GM12865 (cell line): ENCODE results near the gene PRKAG3.

Experiments
- DNase-seq: peaks from one replicate; pipeline ENCODE4 v3.0.0; 2010; ENCODE audit warnings: low read depth
- H3K4me3 ChIP-seq: 2 replicates; pipeline ENCODE4 v1.5.1; 2011; ENCODE audit warnings: mild to moderate bottlenecking, low read depth, low read length, control low read depth
- CTCF ChIP-seq: IDR thresholded peaks from 2 replicates; pipeline ENCODE4 v1.5.1; 2011; ENCODE audit warnings: low read length, control low read depth, low read depth, inconsistent platforms; ENCODE audit not compliant: insufficient read depth; ENCODE audit errors: missing control alignments

Gene PRKAG3

GRCh38 chr2:218839430-218839829 lies 7.8 kb upstream of the PRKAG3 start:
- no peak overlapping the region for H3K4me3 ChIP-seq
- DNase-seq = no peak
- no peak for TF ChIP-seq CTCF

GRCh38 chr2:218837495-218837894 lies 5.9 kb upstream of the PRKAG3 start:
- no peak for DNase-seq
- no peak overlapping the region for H3K4me3 ChIP-seq
- no peak for TF ChIP-seq CTCF

GRCh38 chr2:218834685-218835084 lies 3.1 kb upstream of the PRKAG3 start:
- no peak for DNase-seq
- no peak for TF ChIP-seq CTCF
- no peak overlapping the region for H3K4me3 ChIP-seq

- no peak for TF ChIP-seq CTCF
- no peak for DNase-seq
- no peak overlapping the region for H3K4me3 ChIP-seq
Measured at GRCh38 chr2:218833023-218833609, 1.5 kb upstream of the PRKAG3 start.

GRCh38 chr2:218832520-218832919 lies 917 bp upstream of the PRKAG3 start:
- no peak for DNase-seq
- no peak overlapping the region for H3K4me3 ChIP-seq
- TF ChIP-seq CTCF = no peak

GRCh38 chr2:218832081-218832480 lies 478 bp upstream of the PRKAG3 start:
- no peak for TF ChIP-seq CTCF
- no peak overlapping the region for H3K4me3 ChIP-seq
- DNase-seq = no peak
